ENCODE data around the gene CYSLTR2. TPM values are rescaled to one million over a fixed set of nuclear protein-coding genes. Genes with fewer than 3 reads are reported as not detected.

Gene CYSLTR2
- total RNA-seq, 1 experiment from 2014 or later = not detected

- H3K4me1 ChIP-seq (replicated peaks; ENCODE audit: insufficient read depth) = no peaks in the 10 kb centered on the region
- DNase-seq = no peak
- CTCF ChIA-PET = no interaction called here
- intact Hi-C loops (cut with micrococcal nuclease; ENCODE audit: unreplicated experiment) = no loop called here
- H3K27me3 ChIP-seq (ENCODE audit: insufficient read depth, low read depth) = no peaks in the 10 kb centered on the region
- POLR2A ChIA-PET (ENCODE audit: unreplicated experiment) = no interaction called here
- H3K9me3 ChIP-seq (ENCODE audit: insufficient read depth, low read depth) = no peaks in the 10 kb centered on the region
- H3K27ac ChIP-seq = no peak overlapping the region
- BruUV-seq (replicated peaks) = no TSS peak
- no peaks in the 10 kb centered on the region for H3K36me3 ChIP-seq (ENCODE audit: low read depth)
- TF ChIP-seq EZH2 (IDR thresholded peaks at IDR 0.05; ENCODE audit: low read depth) = no peak
- TF ChIP-seq, protein P1, sequence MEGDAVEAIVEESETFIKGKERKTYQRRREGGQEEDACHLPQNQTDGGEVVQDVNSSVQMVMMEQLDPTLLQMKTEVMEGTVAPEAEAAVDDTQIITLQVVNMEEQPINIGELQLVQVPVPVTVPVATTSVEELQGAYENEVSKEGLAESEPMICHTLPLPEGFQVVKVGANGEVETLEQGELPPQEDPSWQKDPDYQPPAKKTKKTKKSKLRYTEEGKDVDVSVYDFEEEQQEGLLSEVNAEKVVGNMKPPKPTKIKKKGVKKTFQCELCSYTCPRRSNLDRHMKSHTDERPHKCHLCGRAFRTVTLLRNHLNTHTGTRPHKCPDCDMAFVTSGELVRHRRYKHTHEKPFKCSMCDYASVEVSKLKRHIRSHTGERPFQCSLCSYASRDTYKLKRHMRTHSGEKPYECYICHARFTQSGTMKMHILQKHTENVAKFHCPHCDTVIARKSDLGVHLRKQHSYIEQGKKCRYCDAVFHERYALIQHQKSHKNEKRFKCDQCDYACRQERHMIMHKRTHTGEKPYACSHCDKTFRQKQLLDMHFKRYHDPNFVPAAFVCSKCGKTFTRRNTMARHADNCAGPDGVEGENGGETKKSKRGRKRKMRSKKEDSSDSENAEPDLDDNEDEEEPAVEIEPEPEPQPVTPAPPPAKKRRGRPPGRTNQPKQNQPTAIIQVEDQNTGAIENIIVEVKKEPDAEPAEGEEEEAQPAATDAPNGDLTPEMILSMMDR (conservative IDR thresholded peaks at IDR 0.05) = no peak
- H2AFZ ChIP-seq = no peak overlapping the region
- H3K4me3 ChIP-seq = no peak overlapping the region
- H3K9me2 ChIP-seq (ENCODE audit: insufficient read depth) = no peaks in the 10 kb centered on the region
- H3K4me2 ChIP-seq = no peak overlapping the region
- H3F3A ChIP-seq (ENCODE audit: insufficient read depth, low read depth) = no peaks in the 10 kb centered on the region
- no peaks in the 10 kb centered on the region for H3K79me2 ChIP-seq (ENCODE audit: low read depth)
- H4K20me1 ChIP-seq (ENCODE audit: insufficient read depth) = no peaks in the 10 kb centered on the region
Measured at GRCh38 chr13:48728876-48729275, 75.1 kb downstream of the CYSLTR2 start.

- Histone ChIP-seq H2AFZ (no peak overlapping the region), H3K4me3 (no peak overlapping the region), H3K79me2 (ENCODE audit: low read depth) (no peaks in the 10 kb centered on the region), H4K20me1 (ENCODE audit: insufficient read depth) (no peaks in the 10 kb centered on the region), H3K27ac (no peak overlapping the region), H3K36me3 (ENCODE audit: low read depth) (no peaks in the 10 kb centered on the region), H3K27me3 (ENCODE audit: insufficient read depth, low read depth) (no peaks in the 10 kb centered on the region), H3K9me2 (ENCODE audit: insufficient read depth) (no peaks in the 10 kb centered on the region), H3K4me2 (no peak overlapping the region), H3K9me3 (ENCODE audit: insufficient read depth, low read depth) (no peaks in the 10 kb centered on the region), H3F3A (ENCODE audit: insufficient read depth, low read depth) (no peaks in the 10 kb centered on the region), H3K4me1 (replicated peaks; ENCODE audit: insufficient read depth) (no peaks in the 10 kb centered on the region)
- ChIA-PET CTCF (no interaction called here), POLR2A (ENCODE audit: unreplicated experiment) (no interaction called here)
- DNase-seq = no peak
- intact Hi-C loops (cut with micrococcal nuclease; ENCODE audit: unreplicated experiment) = no loop called here
- no TSS peak for BruUV-seq (replicated peaks)
- TF ChIP-seq, protein P1 (conservative IDR thresholded peaks at IDR 0.05) = no peak
- no peak for TF ChIP-seq EZH2 (IDR thresholded peaks at IDR 0.05; ENCODE audit: low read depth)
Measured at GRCh38 chr13:48729856-48730255, 76.1 kb downstream of the CYSLTR2 start.

GRCh38 chr13:48731001-48731658, 77.4 kb downstream of the CYSLTR2 start:
- no peak for TF ChIP-seq EZH2 (IDR thresholded peaks at IDR 0.05; ENCODE audit: low read depth)
- TF ChIP-seq, protein P1 (conservative IDR thresholded peaks at IDR 0.05) = no peak
- Histone ChIP-seq H2AFZ (no peak overlapping the region), H3K36me3 (ENCODE audit: low read depth) (no peaks in the 10 kb centered on the region), H3F3A (ENCODE audit: insufficient read depth, low read depth) (no peaks in the 10 kb centered on the region), H3K27ac (no peak overlapping the region), H3K4me2 (no peak overlapping the region), H3K4me3 (no peak overlapping the region), H3K4me1 (replicated peaks; ENCODE audit: insufficient read depth) (no peaks in the 10 kb centered on the region), H3K27me3 (ENCODE audit: insufficient read depth, low read depth) (no peaks in the 10 kb centered on the region), H4K20me1 (ENCODE audit: insufficient read depth) (no peaks in the 10 kb centered on the region), H3K79me2 (ENCODE audit: low read depth) (no peaks in the 10 kb centered on the region), H3K9me2 (ENCODE audit: insufficient read depth) (no peaks in the 10 kb centered on the region), H3K9me3 (ENCODE audit: insufficient read depth, low read depth) (no peaks in the 10 kb centered on the region)
- POLR2A ChIA-PET (ENCODE audit: unreplicated experiment) = no interaction called here
- intact Hi-C loops (cut with micrococcal nuclease; ENCODE audit: unreplicated experiment) = no loop called here
- no peak for DNase-seq
- no TSS peak for BruUV-seq (replicated peaks)
- CTCF ChIA-PET = no interaction called here

Data from PC-9 (cell line).